Frontal cortex (tissue), 4 donors: Measurements from ENCODE around the gene ZBTB46. TPM values are rescaled to one million over a fixed set of nuclear protein-coding genes. Genes with fewer than 3 reads are reported as not detected.

ENCODE experiments used
- DNase-seq, 2 donors: peaks; one replicate each; pipeline ENCODE4 v3.0.0; 2012; ENCODE audit warnings: low spot score in 2 of 2
- FAIRE-seq: peaks from 2 replicates; lab custom pipeline; 2012; peaks lifted over from hg19 to GRCh38; lab: Jason Lieb, UNC
- total RNA-seq: library from RNA; depleted of rRNA; stranded (reverse); fragments of >200 nt; gene quantifications from one replicate; pipeline ENCODE4 v1.2.3, GENCODE V29; 2014
- donor health status: control.
- donor health status: control.
- donor health status: control.

ZBTB46 gene
- total RNA-seq, 1 donor from 2014 or later, result 22.4 TPM

DNA sequence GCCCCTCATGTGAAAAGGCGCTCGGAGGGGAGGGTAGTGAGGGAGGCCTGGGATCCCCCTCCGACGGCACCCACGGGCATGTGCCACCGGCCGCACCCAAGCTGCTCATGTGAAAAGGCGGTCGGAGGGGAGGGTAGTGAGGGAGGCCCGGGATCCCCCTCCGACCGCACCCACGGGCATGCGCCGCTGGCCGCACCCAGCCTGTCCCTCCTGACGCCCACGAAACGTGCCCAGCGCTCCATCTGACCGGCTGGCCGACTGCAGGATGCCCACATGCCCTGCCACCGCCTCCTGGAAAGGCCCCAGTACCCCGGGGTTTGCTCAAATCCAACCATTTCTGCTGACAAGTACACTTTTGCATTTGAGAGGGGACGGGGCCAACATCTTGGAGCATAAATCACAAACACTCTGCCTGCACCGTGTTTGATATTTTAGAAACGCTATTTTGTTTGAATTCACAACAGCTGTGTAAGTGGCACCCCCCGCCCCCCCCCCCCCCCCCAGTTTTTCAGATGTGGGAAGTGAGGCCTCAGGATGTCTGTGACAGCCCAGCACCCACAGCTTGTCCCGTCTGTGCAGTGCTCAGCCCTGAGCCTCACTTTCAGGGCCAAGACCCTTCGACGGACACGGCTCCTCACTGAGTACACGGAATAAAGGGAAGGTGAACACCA, 57.4 kb downstream of the ZBTB46 start:
- DNase-seq (peak in 1 of 2 donors; percentile 12), FAIRE-seq (no peak)

GRCh38 chr20:63772781-63773518, 58.1 kb downstream of the ZBTB46 start:
- peak in 1 of 2 donors; percentile 44 for DNase-seq

GRCh38 chr20:63771046-63771707, 59.9 kb downstream of the ZBTB46 start:
- FAIRE-seq (no peak), DNase-seq (no peak)

More at GRCh38 chr20:63772781-63773518, 58.1 kb downstream of the ZBTB46 start:
- FAIRE-seq, result no peak

GRCh38 chr20:63769891-63770474, 61.1 kb downstream of the ZBTB46 start:
- DNase-seq, result peak in 1 of 2 donors; percentile 19
- no peak for FAIRE-seq

DNA sequence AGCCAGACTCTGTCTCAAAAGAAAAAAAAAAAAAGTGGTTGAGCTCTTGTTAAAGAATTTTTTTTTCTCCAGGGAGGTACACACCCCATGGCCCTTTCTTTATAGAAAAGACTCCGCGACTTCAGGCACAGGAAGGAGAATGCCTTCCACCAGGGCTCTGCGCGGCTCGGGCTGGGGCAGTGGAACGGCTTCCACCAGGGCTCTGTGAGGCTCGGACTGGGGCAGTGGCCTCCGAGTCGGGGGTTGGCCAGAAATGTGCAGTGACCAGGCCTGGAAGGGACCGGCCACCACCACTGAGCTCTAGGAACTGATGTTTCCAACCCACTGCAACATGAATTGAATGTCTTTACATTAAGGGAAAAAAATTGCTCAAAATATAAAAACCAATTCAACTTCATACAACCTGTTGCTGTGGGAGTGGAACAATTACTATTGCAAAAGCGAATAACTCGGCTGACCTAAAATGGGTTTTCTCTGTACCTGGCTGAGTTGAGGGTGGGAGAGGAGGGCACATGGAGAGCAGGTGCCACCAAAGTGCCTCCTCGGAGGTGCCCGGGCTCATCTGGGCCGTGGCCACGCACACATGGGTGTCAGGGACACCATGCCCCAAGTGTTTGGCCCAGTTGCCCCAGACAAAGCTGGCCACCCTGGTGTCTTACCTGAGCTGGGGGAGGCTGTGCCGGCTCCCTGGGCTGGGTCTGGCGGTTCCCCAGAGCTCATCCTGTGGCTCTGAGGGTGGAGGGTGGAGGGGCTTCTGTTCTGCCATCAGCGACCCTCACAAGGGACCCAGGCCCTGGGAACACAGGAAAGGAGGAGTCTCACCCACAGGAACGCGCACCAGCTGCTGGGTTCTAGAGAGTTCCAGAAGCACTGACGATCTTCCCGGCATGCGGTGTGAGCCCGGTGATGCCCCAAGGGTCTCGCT, 62.2 kb downstream of the ZBTB46 start:
- FAIRE-seq (no peak), DNase-seq (peak in 1 of 2 donors; percentile 29)

GRCh38 chr20:63767886-63768285, 63.2 kb downstream of the ZBTB46 start:
- FAIRE-seq (no peak), DNase-seq (peak in 1 of 2 donors; percentile 20)

DNA sequence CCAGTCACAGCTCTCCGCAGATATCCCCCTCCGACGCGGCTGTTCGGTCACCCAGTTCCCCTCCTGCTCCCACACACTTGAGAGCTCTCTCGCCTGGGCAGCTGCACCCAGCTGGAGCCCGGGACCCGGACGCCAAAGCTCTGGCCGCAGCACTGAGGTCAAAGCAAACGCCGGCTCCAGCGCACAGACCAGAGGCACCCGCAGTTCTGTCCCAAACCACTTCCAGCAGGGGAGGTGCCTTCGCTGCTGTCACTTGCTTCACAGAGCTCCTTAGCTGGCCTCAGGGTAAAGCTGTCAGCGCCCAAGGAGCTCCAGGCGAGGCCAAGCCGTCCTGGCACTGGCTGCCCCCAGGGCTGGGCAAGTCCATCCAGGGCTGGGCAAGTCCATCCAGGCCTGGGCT, 63.6 kb downstream of the ZBTB46 start:
- DNase-seq (peak in 1 of 2 donors; percentile 12), FAIRE-seq (no peak)

- DNase-seq, result no peak
- no peak for FAIRE-seq
These were observed 64.2 kb downstream of the ZBTB46 start for GRCh38 chr20:63766695-63767426.

DNA sequence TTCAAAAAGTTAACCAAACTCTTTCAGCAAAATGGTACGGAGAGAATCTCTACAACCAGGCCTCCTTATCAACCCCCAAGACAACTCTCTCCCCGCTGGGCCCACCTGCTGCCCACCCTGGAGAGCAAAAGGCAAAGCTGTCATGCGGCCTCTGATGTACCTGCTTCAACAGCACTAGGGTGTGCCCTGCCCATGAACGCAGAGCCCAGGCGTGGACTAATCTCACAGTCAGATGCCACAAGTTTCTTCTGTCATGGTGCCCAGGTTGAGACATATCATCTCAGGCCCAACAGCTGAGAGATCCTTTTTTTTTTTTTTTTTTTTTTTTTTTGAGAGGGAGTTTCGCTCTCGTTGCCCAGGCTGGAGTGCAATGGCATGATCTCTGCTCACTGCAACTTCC, 65.2 kb downstream of the ZBTB46 start:
- DNase-seq, result no peak

DNA sequence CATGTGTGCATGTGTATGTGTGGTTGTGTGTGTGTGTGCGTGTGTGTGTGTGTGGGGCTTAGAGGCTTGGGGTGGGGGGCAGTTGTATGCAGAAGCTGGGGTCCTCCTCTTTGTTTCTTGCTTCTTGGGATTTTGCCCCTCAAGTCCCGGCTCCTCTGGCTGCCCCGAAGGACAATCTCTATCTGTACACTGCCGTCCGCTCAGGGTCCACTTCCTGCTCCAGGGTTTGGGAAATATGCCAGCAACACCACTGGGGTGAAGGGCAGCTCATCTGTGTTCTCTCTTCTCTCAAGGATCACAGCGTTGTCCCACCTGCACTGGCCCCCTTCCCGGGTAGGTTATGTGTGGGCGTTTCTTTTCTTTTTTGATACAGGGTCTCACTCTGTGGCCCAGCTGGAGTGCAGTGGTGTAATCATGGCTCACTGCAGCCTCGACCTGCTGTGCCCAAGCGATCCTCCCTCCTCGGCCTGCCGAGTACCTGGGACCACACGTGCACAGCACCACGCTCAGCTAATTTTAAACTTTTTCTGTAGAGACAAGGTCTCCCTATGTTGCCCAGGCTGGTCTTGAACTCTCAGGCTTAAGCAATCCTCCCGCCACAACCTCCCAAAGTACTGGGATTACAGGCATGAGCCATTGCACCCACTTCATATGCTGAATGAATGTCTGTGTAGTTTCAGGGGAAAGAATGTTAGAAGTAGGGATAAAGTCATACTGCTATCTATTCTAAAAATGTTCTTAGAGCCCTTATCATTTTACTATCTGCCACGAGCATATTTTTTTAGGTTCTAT, 65.8 kb downstream of the ZBTB46 start:
- FAIRE-seq (no peak), DNase-seq (no peak)

More for the DNA sequence above, 65.2 kb downstream of the ZBTB46 start:
- FAIRE-seq, result no peak

GRCh38 chr20:63759377-63759901, 71.6 kb downstream of the ZBTB46 start:
- no peak for DNase-seq
- no peak for FAIRE-seq

DNA sequence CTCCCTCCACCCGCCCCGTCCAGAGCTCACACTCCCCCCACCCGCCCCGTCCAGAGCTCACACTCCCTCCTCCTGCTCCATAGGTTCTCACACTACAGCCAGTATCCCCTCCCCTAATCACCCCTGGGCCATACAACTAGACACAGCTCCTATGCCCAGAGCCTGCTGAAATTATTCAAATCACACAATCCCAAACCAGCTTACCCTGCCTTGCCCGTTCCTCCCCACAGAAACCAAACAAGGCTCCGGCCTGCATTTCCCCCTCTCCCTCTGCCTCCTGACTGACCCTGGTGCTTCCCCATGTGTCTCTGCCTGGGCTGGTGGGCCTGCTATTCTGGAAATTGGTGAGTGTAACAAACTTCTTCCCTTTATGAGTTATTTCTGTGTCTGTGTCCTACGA, 72.9 kb downstream of the ZBTB46 start:
- no peak for DNase-seq
- no peak for FAIRE-seq

DNA sequence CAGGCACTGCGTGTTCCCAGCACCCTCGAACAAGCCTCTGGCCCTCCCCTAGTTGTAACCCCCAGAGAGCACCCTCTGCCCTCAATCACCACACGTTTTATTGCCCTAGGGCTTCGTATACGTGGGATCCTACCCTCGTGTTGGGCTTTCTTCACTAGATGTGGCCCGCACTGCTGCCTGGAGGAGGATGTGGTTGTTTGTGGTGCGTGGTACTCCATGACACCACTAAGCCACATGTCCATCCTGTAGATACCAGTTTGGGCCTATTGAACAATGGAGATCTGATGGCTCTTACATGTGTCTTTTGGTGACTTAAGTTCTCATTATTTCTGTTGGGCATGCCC, 74.4 kb downstream of the ZBTB46 start:
- no peak for FAIRE-seq
- DNase-seq, result no peak

- DNase-seq (no peak), FAIRE-seq (no peak)
These were observed 75.0 kb downstream of the ZBTB46 start for GRCh38 chr20:63755933-63756647.

GRCh38 chr20:63754008-63754407, 77.1 kb downstream of the ZBTB46 start:
- DNase-seq (no peak), FAIRE-seq (no peak)

GRCh38 chr20:63753381-63753780, 77.7 kb downstream of the ZBTB46 start:
- DNase-seq, result no peak
- no peak for FAIRE-seq

DNA sequence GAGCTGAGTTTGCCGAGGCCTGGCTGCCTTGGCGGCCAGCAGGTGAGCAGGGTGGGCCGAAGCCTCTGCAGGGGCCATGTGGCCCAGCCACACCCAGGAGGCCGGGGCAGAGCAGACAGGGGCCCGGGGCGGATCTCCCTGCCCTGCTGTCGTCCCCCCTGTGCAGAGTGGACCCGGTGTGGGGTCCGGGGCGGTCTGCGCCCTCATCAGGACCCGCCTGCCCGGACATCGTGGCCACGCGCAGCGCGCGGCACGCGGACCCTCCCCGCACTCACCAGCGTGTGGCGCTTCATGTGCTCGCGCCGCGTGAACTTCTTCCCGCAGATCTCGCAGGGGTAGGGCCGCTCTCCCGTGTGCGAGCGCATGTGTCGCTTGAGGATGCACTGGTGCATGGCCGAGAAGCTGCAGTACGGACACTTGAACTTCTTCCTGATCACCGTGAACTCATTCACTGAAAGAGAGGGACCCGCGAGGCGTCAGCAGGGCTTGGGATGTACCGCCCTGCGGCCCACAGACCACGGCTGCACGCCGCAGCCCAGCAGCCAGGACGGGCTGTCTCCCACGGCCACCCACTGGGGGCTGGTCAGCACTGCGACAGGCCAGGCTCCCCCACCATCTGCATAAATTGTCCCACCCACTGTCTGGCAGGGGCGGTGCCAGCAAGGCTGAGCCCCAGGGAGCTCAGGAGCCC, 78.5 kb downstream of the ZBTB46 start:
- DNase-seq, result peak in 1 of 2 donors; percentile 19
- FAIRE-seq, result no peak
